DMS 273 (cell line): ENCODE results near the gene EPHA6.
"Not testable (repeated sequence)": the region's sequence is repeated elsewhere in the genome, so short reads cannot be mapped to it uniquely, and the experiment has no call there.

ENCODE experiments used
- DNase-seq: peaks from one replicate; lab custom pipeline; 2025; ENCODE audit not compliant: unreplicated experiment; lab: John Stamatoyannopoulos, UW

The EPHA6 gene

DNA sequence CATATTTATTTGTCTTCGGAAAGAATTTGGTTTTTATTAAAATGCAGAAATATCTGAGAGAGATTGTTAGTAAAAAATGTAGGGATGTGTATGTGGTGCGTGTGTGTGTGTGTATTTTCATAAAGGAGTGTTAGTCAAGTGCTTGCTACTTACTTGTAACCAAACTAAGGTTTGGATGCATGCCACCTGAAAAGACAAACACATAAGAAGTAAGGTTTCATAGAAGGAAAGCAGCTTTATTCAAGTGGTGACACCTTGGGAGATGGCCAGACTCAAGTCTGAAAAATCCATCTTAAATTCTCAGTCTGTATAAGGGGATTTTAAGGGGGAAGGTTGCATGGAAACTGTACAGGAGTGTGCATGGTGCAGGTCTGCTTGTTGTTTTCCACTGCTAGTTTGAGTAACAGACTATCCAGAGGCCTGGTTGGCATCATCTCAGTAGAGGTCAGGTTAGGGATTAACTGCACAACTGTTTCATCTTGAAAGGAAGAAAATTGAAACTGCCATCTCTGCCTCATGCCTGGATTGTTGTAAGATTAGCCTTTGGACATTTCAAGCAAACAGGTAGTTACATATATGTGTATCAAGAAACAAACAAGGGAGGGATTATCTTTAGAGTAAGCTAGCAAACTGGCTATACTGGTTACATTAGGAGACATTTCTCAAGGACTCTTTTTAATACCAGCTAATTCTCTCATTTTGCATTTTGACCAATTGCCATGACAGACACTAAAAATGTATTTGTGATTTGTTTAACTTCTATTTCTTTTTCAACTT, 196.7 kb downstream of the EPHA6 start:
- no peak for DNase-seq

DNA sequence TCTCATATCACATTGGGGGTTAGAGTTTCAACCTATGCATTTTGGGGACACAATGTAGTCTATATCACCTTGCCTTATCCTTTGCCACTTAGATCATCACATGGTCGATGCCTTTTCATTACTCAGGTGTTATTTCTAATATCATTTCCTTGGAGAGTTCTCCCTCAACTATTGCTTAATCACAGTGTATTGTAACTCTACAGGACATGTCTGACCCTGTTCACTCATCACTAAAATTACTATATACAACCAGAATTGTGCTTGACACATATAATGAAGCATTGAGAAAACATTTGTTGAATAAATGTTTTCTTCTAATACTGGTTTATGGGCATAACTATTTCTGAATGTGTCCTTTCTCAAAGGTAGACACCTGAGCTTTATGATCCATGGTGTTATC, 207.4 kb downstream of the EPHA6 start:
- DNase-seq, result no peak

DNA sequence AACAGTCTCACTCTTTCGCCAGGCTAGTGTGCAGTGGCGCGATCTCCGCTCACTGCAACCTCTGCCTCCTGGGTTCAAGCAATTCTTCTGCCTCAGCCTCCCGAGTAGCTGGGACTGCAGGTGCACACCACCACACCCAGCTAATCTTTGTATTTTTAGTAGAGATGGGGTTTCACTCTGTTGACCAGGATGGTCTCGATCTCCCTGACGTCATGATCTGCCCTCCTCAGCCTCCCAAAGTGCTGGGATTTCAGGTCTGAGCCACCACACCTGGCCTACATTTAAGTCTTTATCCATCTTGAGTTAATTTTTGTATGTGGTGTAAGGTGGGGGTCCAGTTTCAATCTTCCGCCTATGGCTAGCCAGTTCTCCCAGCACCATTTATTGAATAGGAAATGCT, 211.2 kb downstream of the EPHA6 start:
- DNase-seq, result not testable (repeated sequence)

DNA sequence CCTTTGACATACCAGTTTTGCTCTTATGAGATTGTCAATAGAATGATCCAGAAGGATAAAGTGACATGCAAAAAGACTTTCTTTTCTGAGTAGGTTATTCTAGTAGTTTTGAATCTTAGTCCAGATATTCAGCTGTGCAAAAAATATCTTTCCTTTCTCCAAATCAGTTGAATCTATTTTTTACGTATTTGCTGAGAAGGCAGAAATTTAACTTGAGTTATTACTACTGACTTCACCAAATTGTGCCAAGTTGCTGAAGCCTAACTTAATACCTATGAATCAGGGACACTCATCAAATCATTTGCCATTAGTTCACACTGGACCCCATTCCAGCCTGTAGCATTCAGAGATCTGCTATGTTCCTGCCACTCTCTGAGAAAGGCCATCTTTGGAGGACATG, 215.6 kb downstream of the EPHA6 start:
- DNase-seq, result no peak

DNA sequence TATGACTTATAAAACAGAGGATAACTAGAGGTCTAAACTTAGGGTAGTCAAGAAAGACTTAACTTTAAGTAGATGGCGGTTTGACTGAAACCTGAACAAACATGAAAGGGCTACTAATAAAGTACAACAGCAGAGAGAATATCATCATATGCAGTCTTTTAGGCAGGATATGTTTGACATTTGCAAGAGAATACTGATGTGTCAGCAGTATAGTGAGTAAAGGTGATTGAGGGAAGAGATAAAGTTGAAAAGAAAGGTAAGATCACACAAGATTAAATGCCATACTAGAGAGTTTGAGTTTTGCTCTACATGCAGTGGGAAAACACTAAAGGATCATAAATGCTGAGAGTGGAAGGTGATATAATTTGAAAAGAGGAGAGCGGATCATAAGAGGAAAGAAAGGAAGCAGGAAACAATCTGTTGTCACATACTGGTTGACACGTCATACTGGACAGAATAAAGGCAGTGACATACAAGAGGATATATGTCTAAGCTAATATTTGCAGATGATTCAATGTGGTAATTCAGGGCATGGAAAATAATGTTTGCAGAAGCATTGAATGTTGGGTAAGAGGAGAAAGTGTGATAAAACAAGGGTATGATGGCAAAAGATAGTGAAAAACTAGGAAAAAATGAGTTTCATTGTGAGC, 223.0 kb downstream of the EPHA6 start:
- no peak for DNase-seq

DNA sequence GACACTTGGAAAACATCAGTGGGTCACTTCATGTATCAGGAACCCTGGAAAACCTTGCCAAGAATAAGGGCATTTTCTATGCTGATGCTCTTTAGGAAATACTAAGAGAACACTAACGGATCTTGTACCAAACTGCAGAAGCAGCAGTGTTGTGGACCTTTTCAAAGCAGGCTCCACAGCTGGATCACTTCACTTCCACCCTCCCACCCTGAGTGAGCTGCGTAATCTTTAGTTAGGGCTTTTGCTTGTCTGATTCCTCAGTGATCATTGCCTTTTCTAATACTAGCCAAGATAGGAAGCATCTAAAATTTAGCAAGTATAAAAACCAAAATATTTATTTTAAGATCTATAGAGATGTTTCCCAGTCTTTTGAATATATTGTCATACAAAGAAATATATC, 229.0 kb downstream of the EPHA6 start:
- DNase-seq, result no peak

DNA sequence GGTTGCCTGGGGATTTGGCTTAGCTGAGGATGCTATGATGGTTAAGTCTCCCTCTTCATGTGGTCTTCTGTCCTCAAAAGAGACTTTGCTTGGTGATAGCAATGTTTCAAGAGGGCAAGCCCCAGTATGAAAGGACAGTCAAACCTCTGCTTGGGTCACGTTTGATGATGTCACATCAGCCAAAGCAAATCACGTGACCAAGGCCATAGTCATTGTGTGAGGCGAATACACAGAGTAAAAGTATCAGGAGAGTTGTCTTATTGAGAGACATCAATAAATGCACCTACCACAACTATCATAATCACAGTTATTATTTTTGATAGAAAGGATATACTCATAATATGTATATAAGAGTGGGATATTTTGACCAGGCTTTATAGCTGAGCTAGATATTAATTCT, 243.0 kb downstream of the EPHA6 start:
- DNase-seq, result no peak

DNA sequence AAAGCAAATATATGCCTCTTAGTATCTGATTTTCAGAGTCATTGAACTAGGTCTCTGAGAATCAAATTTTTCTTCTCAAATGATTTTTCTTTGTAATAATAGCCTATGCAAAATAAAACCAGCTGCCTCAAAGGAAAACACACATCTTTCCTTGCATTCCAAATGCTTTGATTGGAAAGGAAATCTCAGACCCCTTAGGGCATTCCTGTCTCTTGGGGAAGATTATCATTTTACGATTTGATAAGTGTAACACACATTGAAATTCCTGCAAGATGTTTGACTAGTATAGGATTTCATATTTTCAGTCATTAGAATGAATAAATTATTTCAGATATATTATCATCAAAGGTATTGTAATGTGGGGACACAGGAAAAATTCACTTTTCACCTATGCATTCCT, 244.8 kb downstream of the EPHA6 start:
- DNase-seq, result no peak

DNA sequence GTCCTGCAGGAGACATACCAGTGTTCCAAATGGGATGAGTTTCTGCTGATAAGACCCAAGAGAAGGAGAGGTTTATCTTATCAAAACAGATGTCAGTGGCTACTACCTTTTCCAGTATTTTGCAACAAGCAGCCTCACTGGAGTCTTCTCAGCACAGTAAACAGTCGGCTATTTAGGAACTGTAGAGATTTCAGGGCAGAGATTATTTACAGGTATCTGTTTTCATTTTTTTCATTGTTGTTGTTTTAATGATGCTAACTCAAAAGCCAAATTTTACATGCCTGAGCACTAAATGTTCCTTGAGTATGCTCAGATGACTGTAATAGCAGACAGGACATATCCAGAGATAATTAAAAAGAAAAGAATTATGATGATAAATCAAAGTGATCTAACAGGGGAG, 252.1 kb downstream of the EPHA6 start:
- DNase-seq, result no peak

DNA sequence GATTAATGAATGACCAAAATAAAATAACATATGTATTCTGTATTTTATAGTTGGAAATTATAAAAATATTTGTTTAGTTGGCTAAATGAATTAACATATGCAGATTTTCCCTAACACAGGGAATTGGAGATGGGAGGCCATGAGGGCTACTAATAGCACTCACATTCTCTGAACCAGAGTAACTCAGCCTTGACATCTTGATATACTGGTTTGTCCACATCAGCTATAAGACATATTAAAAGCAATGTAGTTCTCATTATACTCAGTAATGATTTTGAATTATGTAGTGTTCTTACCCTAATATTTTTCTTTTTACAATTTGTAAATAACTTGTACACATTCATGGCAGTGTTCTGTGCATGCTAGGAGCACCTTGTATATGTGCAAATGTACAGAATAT, 255.9 kb downstream of the EPHA6 start:
- no peak for DNase-seq

DNA sequence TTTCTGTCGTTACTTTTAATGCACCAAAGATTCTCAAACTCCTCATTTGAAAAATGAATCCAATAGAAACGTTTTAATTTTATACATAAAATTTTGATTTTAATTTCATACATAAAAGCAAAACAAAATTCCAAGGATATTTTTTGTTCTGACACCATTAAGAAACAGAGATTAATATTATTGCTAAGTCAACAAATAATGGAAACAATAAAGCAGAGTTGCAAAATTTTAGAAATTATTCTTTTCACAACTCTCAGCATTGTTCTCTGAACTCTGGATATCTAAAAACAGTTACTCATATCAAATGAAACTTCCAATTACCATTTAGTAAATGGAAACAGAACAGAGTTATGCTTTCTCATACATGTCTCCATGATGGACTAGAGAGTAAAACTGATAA, 260.2 kb downstream of the EPHA6 start:
- no peak for DNase-seq

DNA sequence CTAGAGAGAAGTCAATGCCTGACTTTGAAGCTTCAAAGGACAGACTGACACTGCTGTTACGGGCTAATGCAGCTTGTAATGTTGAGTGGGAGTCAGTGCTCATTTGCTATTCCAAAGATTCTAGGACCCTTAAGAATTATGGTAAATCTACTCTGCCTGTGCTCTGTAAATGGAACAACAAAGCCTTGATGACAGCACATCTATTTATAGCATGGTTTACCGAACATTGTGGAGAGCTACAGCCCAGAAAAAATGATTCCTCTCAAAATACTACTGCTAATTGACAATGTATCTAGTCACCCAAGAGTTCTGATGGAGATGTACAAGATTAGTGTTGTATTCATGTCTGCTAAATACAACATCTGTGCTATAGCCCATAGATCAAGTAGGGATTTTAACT, 262.3 kb downstream of the EPHA6 start:
- DNase-seq, result no peak

DNA sequence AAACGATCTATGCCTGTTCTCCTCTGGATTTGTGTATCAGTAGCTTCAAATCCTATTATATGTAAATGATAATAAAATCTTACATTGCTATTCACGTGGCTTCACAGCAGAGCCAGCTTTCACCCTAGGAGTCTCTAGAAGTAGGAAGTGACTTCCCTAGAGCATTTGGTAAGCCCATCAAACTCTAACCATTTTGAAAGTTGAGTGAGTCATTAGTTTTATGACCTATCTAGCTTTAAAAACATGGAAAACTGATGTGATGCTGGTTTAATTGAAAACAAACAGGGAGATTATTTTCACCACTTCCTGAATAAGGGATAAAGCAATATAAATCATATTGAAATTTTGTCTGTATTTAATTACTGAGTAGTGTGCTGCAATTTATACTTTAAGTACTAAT, 275.2 kb downstream of the EPHA6 start:
- DNase-seq, result no peak

DNA sequence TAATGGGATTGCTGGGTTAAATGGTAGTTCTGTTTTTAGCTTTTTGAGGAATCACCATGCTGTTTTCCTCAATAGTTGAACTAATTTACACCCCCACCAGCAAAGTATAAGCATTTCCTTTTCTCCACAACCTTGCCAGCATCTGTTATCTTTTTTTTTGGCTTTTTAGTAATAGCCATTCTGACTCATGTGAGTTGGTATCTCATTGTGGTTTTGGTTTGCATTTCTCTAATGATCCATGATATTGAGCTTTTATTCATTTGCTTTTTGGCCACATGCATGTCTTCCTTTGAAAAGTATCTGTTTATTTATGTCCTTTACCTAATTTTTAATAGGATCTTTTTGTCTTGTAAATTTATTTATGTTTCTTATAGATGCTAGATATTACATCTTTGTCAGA, 288.2 kb downstream of the EPHA6 start:
- no peak for DNase-seq

DNA sequence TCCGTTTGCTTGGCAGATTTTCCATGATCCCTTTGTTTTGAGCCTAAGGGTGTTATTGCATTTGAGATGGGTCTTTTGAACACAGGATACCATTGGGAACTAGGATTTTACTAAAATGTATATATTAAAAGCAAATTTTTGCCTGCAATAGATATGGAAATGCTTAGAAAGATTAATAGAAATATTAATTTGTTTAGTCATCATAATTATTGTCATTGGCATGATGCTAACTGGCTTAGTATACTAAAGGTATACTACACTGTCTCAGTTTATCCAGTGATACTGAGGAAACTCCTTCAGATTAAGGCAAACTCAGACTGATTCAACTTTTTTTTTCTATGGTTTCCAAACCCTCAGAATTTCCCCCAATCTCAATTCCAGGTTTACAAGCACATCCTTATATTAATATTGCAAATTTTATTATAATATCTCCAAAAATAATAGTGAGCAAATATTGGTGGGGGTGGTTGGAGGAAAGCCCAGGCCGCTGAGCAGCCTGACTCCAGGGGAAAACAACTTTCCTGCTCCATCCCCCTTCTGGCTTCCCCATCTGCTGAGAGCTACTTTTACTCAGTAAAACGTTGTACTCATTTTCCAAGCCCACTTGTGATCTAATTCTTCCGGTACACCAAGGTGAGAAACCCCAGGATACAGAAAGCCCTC, 291.7 kb downstream of the EPHA6 start:
- DNase-seq, result no peak

DNA sequence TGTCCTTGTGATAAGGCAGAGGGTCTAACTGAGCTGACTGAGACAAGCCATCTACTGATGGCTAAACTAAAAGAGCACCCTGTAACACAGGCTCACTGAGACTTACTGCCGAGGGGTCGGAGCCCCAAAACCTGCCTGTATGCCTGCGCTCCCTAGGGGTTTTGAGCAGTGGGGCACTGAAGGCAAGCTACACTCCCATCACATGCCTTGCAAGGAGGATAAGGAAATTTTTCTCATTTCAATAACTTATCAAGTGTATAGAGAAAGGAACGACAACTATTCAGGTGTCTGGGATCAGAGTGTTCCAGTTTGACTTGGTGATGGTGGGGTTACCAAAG, 292.2 kb downstream of the EPHA6 start:
- no peak for DNase-seq

DNA sequence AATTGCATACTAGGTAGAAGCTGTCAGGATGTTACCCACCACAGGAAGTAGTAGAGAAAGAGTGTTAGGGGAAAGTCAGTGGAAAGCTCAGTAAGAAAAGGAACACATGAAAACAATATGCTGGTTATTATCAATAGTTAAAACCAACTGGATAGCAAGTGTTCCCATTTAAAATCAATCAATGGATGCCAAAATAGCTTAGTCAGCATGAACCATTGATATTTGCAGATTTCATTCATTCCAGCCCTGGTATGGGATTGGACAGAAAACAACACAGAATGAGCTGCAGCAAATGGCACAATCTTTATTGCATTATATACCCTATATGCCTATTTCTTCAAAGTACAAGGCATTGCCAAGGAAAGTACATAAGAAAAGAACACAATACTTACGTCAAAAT, 293.7 kb downstream of the EPHA6 start:
- no peak for DNase-seq

DNA sequence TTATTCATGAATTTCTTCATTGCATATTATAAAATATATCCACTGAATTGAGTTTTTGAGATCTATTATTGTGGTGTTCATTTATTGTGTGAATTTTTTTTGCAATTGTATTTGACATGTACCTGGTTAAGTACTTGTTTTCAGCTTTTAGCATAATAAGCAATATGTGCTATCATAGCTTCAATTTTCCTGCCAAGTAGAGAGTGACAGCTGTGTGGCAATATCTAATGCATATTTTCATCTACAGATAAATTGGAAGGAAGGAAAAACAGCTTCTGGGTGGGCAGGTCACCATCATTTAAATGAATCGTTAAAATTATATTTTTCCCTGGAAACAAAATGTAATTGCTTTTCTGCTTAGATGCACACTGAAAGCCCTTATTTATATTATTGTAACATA, 296.9 kb downstream of the EPHA6 start:
- no peak for DNase-seq

DNA sequence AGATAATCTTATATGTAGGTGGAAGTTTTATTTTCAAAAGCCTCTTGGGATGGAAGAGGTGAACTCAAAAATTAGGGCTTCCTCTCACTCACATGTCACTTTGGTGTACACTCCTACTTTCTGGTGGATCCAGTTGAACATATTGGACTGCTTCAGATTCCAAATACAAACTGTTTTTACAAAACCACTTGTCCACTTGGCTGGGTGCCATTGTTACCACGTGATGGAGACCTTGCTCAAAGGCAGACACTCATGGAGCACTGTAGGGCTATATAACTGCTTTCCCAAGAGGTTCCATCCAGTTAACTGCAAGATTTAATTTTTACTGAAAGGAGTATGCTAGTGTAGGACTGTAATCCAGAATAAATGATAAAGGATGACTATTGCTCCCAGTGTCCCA, 307.0 kb downstream of the EPHA6 start:
- DNase-seq, result no peak

DNA sequence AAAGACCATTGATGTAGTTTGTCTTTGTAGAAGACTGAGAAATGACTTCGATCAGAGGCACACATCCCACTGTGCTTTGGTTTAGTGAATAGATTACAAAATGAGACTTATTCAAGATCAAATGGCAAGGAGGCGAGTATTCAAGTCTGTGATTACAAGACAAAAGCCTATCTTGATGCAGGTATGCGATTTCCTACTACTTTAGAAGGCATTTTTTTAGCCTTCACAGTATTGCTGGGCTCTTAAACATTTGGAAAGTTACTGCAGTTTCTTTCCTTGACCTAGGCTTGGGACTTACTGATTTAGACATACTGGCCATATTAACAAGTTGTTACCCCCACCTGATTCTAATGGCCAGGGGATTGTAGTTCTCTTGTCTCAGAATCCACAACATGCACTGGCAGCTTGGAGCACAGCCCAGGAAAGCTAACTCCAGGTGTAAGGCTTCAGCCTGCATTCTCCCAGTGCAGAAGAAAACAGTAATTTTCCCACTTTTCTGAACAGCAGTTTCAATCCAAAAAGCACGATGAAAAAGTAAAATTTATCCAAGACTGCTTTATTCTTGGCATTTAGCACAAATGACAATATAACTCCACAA, 311.6 kb downstream of the EPHA6 start:
- no peak for DNase-seq

DNA sequence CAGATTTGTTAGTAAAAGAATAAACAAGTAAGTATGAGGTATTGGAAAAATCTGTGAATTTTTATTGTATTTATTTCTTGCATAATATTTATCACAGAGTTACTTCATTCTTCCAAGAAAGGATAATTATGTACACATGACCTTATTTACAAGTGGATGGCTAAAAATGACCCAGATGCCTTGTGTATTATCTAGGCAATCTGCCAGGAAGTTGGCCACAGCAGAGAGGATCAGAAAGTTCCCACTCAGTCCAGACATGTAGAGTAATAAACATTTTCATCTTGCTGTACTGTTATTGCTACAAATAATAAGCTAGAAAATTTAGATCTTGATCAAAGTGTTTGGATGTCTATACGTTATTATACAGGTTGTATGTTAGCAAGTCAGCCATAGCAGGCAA, 317.1 kb downstream of the EPHA6 start:
- peak; percentile 13 for DNase-seq

DNA sequence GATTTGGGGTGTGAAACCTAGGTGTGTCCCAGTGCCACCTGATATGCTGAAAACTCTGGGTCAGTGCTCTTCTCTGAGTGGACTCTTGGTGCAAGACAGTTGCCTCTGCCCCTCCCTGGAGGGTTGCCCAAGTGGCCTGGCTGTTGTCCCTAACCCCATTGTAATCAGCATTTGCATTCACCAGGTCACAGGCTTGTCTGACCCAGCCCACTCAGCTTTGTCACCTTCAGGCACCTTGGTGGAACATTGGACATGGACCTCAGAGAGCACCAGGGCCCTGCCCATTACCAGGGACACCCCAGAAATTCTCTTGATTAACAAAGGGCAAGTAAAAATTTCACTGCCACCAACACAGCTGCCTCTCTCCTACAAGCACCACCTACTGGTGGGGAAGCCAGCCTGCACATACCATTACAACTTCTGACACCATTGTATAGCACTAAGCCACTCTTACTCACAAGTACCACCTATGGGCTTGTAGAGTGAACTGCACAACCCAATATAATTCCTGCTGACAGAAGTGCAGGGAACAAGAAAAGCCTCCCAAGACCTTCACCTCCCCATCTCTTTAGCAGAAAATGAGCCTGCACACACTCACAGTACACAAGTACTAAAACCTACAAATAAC, 324.6 kb downstream of the EPHA6 start:
- peak; percentile 47 for DNase-seq
